NCI-H2196 (cell line): ENCODE data around the gene ETNK2.
A peak's percentile ranks its signal among the peaks of the same experiment; 100 is the strongest.

Source experiments
- DNase-seq: peaks from one replicate; lab custom pipeline; 2025; ENCODE audit not compliant: unreplicated experiment; lab: John Stamatoyannopoulos, UW

Gene ETNK2

GRCh38 chr1:204151552-204152309, at the start of gene ETNK2:
Gene ETNK2 (minus strand): TSS chr1:204152044. CDS start chr1:204151852, 192 bp downstream.
- peak; percentile 69 for DNase-seq

- DNase-seq, result no peak
Measured at GRCh38 chr1:204201348-204202040, 49.6 kb upstream of the ETNK2 start.

GRCh38 chr1:204199579-204199978, 47.7 kb upstream of the ETNK2 start:
- DNase-seq, result no peak

GRCh38 chr1:204198348-204199340, 46.8 kb upstream of the ETNK2 start:
- no peak for DNase-seq

GRCh38 chr1:204197068-204197467, 45.2 kb upstream of the ETNK2 start:
- DNase-seq, result no peak

GRCh38 chr1:204196068-204196795, 44.4 kb upstream of the ETNK2 start, which contains the start of gene KISS1:
Gene KISS1 (minus strand): TSS chr1:204196491. CDS start chr1:204192876, 3,615 bp downstream.
- DNase-seq, result no peak

- DNase-seq, result no peak
Measured at GRCh38 chr1:204194771-204195170, 42.9 kb upstream of the ETNK2 start.

GRCh38 chr1:204194080-204194479, 42.2 kb upstream of the ETNK2 start:
- DNase-seq, result no peak

- no peak for DNase-seq
Measured at GRCh38 chr1:204192589-204193352, 40.9 kb upstream of the ETNK2 start.

GRCh38 chr1:204192046-204192445, 40.2 kb upstream of the ETNK2 start:
- DNase-seq, result no peak

GRCh38 chr1:204191456-204191855, 39.6 kb upstream of the ETNK2 start:
- no peak for DNase-seq

GRCh38 chr1:204190212-204191211, 38.7 kb upstream of the ETNK2 start:
- no peak for DNase-seq

- DNase-seq, result no peak
Measured at GRCh38 chr1:204188959-204189639, 37.3 kb upstream of the ETNK2 start.

GRCh38 chr1:204186597-204186996, 34.8 kb upstream of the ETNK2 start:
- no peak for DNase-seq

- DNase-seq, result no peak
Measured at GRCh38 chr1:204181116-204181515, 29.3 kb upstream of the ETNK2 start.

- no peak for DNase-seq
Measured at GRCh38 chr1:204180133-204180532, 28.3 kb upstream of the ETNK2 start.

GRCh38 chr1:204178487-204179281, 26.8 kb upstream of the ETNK2 start:
- no peak for DNase-seq
